Kidney epithelial cell (primary cell): Measurements from ENCODE around the gene ARHGEF7. TPM values are rescaled to one million over a fixed set of nuclear protein-coding genes. Genes with fewer than 3 reads are reported as not detected.
"Not testable (repeated sequence)": the region's sequence is repeated elsewhere in the genome, so short reads cannot be mapped to it uniquely, and the experiment has no call there.

Experiments
- DNase-seq: peaks from one replicate; pipeline ENCODE4 v3.0.0-alpha.2; 2010; ENCODE audit warnings: low read depth
- H3K27me3 ChIP-seq: 2 replicates; pipeline ENCODE4 v1.6.0; 2011; ENCODE audit warnings: low read length; ENCODE audit not compliant: control insufficient read depth, insufficient read depth
- H3K36me3 ChIP-seq: 2 replicates; pipeline ENCODE4 v1.5.1; 2011; ENCODE audit warnings: low read length; ENCODE audit not compliant: control insufficient read depth, insufficient read depth
- H3K4me3 ChIP-seq: 2 replicates; pipeline ENCODE4 v1.5.1; 2011; ENCODE audit warnings: low read depth, mild to moderate bottlenecking, control low read depth, low read length
- total RNA-seq: library from RNA; depleted of rRNA; stranded (reverse); fragments of >200 nt; gene quantifications from 2 replicates; pipeline ENCODE4 v1.2.3, GENCODE V29; 2015
- TF ChIP-seq, protein P1 (sequence below): IDR thresholded peaks from 2 replicates; pipeline ENCODE4 v1.5.1; 2011; ENCODE audit warnings: mild to moderate bottlenecking, moderate library complexity, low read length, control low read depth, inconsistent platforms; ENCODE audit not compliant: insufficient read depth, poor library complexity, severe bottlenecking

ARHGEF7 gene
- total RNA-seq, 1 donor from 2014 or later = 32.4 TPM

DNA sequence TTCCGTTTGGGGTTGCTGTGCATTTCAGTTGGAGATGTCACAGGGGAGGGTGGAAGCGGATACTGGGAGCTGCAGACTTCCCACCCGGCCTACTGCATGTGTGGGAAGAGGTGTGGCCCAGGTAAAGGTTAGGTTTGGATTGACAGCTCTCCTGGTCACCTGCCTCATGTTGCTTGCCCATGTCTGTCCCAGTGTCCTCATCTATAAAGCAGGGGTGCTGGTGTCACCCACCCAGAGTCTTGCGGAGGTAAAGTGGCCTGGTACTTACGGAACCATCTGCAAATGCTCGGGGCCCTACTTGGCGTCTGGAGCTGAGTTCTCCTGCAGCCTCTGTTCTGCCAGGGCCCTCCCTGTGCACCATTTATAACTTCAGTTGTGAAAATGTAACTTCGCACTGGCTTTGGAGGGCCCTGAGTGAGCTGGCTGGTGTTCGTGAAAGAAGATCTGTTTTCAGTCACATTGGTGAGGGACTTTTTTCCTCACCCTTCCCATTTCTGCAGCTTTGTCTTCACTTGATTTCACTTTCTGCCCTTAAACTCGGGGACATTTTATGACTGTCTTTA lies 140.2 kb downstream of the ARHGEF7 start:
- Histone ChIP-seq H3K27me3 (no peaks in the 10 kb centered on the region), H3K4me3 (no peak overlapping the region), H3K36me3 (no peaks in the 10 kb centered on the region)
- TF ChIP-seq, protein P1, sequence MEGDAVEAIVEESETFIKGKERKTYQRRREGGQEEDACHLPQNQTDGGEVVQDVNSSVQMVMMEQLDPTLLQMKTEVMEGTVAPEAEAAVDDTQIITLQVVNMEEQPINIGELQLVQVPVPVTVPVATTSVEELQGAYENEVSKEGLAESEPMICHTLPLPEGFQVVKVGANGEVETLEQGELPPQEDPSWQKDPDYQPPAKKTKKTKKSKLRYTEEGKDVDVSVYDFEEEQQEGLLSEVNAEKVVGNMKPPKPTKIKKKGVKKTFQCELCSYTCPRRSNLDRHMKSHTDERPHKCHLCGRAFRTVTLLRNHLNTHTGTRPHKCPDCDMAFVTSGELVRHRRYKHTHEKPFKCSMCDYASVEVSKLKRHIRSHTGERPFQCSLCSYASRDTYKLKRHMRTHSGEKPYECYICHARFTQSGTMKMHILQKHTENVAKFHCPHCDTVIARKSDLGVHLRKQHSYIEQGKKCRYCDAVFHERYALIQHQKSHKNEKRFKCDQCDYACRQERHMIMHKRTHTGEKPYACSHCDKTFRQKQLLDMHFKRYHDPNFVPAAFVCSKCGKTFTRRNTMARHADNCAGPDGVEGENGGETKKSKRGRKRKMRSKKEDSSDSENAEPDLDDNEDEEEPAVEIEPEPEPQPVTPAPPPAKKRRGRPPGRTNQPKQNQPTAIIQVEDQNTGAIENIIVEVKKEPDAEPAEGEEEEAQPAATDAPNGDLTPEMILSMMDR = no peak
- DNase-seq = no peak

DNA sequence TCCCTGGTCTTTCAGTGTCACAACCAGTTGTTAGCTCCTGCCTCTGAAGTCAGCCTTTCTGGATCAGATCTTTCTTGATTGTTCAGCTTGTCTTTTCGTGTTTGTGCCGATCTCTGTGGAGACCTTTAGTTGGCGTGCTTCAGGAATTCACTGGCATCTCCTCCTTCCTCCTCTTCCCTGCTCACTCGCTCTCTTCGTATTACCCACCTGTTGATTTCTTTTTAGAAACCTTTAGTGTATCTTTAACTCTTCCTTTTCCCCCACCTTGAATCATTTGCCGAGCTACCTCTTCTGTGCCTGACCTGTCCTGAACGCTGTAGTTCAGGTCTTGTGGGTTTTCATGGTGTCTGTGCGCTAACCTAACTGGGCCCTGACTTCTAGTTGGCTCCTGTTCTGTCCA lies 141.3 kb downstream of the ARHGEF7 start:
- DNase-seq = no peak
- Histone ChIP-seq H3K27me3 (no peaks in the 10 kb centered on the region), H3K4me3 (no peak overlapping the region), H3K36me3 (no peaks in the 10 kb centered on the region)
- TF ChIP-seq, protein P1 = no peak

DNA sequence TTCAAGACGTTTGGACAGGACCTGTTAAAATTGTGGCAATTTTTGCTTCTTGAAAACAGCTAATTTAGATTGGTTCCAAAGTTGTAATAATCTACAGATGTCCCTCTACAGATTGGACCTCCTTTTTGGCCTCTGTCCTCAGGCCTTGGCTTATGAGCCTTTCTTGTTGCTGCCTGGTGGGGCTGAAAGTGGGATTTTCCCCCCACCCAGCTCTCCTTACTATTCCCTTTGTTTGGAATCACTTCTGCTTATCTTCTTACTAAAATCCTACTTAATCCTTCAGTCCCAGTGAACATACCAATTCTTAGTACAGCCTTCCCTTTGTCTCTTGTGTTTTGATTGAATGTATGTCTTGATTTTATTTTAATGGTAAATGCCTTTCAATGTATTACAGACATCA lies 141.8 kb downstream of the ARHGEF7 start:
- Histone ChIP-seq H3K4me3 (no peak overlapping the region), H3K36me3 (no peaks in the 10 kb centered on the region), H3K27me3 (no peaks in the 10 kb centered on the region)
- DNase-seq = no peak
- TF ChIP-seq, protein P1 = no peak

DNA sequence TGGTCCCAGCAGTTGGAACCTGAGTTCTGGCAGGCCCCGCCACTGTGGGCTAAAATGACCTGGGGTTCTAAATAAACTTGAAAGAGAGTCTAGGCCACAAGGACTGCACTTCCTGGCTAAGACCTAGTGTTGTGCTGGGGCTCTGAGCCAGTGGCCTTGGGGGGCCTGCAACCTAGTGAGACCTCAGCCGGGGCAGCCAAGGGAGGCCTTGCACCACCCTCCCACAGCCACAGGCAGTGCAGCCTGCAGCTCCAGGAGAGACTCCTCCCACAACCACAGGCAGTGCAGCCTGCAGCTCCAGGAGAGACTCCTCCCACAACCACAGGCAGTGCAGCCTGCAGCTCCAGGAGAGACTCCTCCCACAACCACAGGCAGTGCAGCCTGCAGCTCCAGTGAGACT lies 142.8 kb downstream of the ARHGEF7 start:
- not testable (repeated sequence) for DNase-seq, H3K4me3 ChIP-seq, H3K27me3 ChIP-seq, H3K36me3 ChIP-seq

DNA sequence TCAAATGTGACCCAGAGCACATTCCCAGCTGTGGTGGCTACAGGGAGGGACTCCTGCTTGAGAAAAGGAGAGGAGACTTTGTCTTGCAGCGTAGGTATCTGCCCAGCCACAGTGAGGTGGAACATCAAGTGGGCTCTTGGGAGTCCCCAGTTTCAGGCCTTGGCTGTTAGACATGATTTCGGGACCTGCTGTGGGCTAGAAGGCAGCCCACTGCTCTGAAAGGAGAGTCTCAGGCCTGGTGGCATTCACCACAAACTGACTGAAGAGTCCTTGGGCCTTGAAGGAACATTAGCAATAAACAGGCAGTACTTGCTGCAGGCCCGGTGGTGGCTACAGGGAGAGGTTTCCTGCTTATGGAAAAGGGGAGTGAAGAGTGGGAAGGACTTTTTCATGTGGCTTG lies 143.5 kb downstream of the ARHGEF7 start:
- no peak overlapping the region for H3K4me3 ChIP-seq
- no peaks in the 10 kb centered on the region for H3K36me3 ChIP-seq
- H3K27me3 ChIP-seq = no peaks in the 10 kb centered on the region
- TF ChIP-seq, protein P1 = no peak
- DNase-seq = no peak

DNA sequence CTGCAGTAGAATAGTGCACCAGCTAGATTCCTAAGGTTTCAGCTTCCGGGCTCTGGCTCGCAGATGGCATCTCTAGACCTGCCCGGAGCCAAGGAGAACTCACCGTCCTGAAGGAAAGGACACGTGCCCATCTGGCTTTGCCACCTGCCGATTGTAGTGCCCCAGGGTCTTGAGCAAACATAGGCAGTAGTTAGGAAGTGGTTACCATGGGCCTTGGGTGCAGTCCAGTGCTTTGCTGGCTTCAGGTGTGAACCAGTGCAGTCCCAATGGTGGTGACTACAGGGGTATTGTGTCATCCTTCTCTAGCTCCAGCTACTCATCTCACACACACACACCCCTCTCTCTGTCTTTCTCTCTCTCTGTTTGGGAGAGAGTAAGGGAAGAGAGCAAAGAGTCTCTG lies 143.9 kb downstream of the ARHGEF7 start:
- TF ChIP-seq, protein P1 = no peak
- Histone ChIP-seq H3K4me3 (no peak overlapping the region), H3K27me3 (no peaks in the 10 kb centered on the region), H3K36me3 (no peaks in the 10 kb centered on the region)
- no peak for DNase-seq
